HCT116 (cell line): ENCODE measurements around the gene GNAT2. TPM values are rescaled to one million over a fixed set of nuclear protein-coding genes. Genes with fewer than 3 reads are reported as not detected.

Source experiments
- ATAC-seq: fragments of 200-7000 bp; cut with Tn5 transposase; 2 replicates; pipeline ENCODE4 v1.9.1; 2020; ENCODE audit warnings: mild to moderate bottlenecking, moderate library complexity
- BruUV-seq: library from RNA; stranded (reverse); fragments of 400-500 nt; replicated peaks from 2 replicates; lab custom pipeline; 2021; lab: Mats Ljungman, UMichigan
- CTCF ChIA-PET: fragments of 300-600 bp; sonication (Branson Sonifier 250); formaldehyde crosslinking; loops from one replicate; lab custom pipeline; 2021; ENCODE audit warnings: antibody characterized with exemption; lab: Charles Lee
- POLR2A ChIA-PET: fragments of 300-600, 350-600 bp; sonication (Branson Sonifier 250); formaldehyde crosslinking; loops from one replicate; lab custom pipeline; 2021; ENCODE audit warnings: antibody characterized with exemption; lab: Charles Lee
- RAD21 ChIA-PET, 2 experiments: fragments of 300-600 bp; sonication (Branson Sonifier 250); formaldehyde crosslinking; loops; one replicate each; lab custom pipeline; 2023; ENCODE audit warnings: low total read pairs in 2 of 2; ENCODE audit not compliant: uncharacterized antibody in 2 of 2, unreplicated experiment in 2 of 2, low non-redundant PET in 1 of 2; lab: Charles Lee
- DNase-seq: peaks from one replicate; pipeline ENCODE4 v3.0.0-alpha.2; 2010; ENCODE audit warnings: low read depth, low spot score
- H2AFZ ChIP-seq: fragments of 200-600 bp; shearing (Covaris generic), sonication (generic); 2 replicates; pipeline ENCODE4 v1.6.1; 2017; ENCODE audit warnings: low read depth, mixed run types, mixed read lengths, antibody characterized with exemption, low read length; ENCODE audit not compliant: poor library complexity, severe bottlenecking
- H3K27ac ChIP-seq: 2 replicates; pipeline ENCODE4 v1.5.1; 2012; ENCODE audit warnings: low read depth, low read length
- H3K27me3 ChIP-seq: fragments of 200-600 bp; sonication (generic); 2 replicates; pipeline ENCODE4 v1.6.1; 2016; ENCODE audit warnings: mixed run types, low read length, mixed read lengths; ENCODE audit not compliant: insufficient read depth
- H3K36me3 ChIP-seq, 2 experiments: fragments of 200-500 bp in 1 of 2; fragments of 200-600 bp in 1 of 2; sonication (Bioruptor generic) in 1 of 2; sonication (generic) in 1 of 2; 2 replicates each; pipeline versions ENCODE4 v1.5.1 to v1.6.1; 2014 to 2016; ENCODE audit warnings: low read length in 2 of 2, inconsistent platforms in 1 of 2, mixed read lengths in 1 of 2, mixed run types in 1 of 2; ENCODE audit not compliant: insufficient read depth in 2 of 2, control insufficient read depth in 1 of 2
- H3K4me1 ChIP-seq, 2 experiments: fragments of 200-600 bp in 1 of 2; sonication (generic) in 1 of 2; 2 replicates each; pipeline versions ENCODE4 v1.5.1 to v1.6.1; 2012 to 2017; ENCODE audit warnings: low read length in 2 of 2, inconsistent platforms in 1 of 2, mild to moderate bottlenecking in 1 of 2, mixed read lengths in 1 of 2, mixed run types in 1 of 2, moderate library complexity in 1 of 2; ENCODE audit not compliant: insufficient read depth in 2 of 2, control insufficient read depth in 1 of 2
- H3K4me2 ChIP-seq: fragments of 200-600 bp; sonication (generic); 2 replicates; pipeline ENCODE4 v1.6.1; 2017; ENCODE audit warnings: mixed run types, low read length, mixed read lengths
- H3K4me3 ChIP-seq, 2 experiments: fragments of 200-600 bp in 1 of 2; sonication (generic) in 1 of 2; replicated peaks in 1 of 2; 2 replicates each; pipeline ENCODE4 v1.5.1; 2011 to 2016; ENCODE audit warnings: low read length in 2 of 2, control low read depth in 1 of 2, low read depth in 1 of 2, mild to moderate bottlenecking in 1 of 2, mixed read lengths in 1 of 2, mixed run types in 1 of 2
- H3K79me2 ChIP-seq: fragments of 200-600 bp; sonication (generic); 2 replicates; pipeline ENCODE4 v1.6.1; 2017; ENCODE audit warnings: mild to moderate bottlenecking, mixed run types, low read length, moderate library complexity, mixed read lengths; ENCODE audit not compliant: insufficient read depth
- H3K9ac ChIP-seq: fragments of 200-600 bp; sonication (generic); 2 replicates; pipeline ENCODE4 v1.6.1; 2016; ENCODE audit warnings: low read length, mixed read lengths
- H3K9me2 ChIP-seq: fragments of 200-600 bp; sonication (generic), shearing (Covaris generic); 2 replicates; pipeline ENCODE4 v1.6.1; 2017; ENCODE audit warnings: mixed run types, mild to moderate bottlenecking, moderate library complexity; ENCODE audit not compliant: insufficient read depth
- H3K9me3 ChIP-seq, 2 experiments: fragments of 200-500 bp in 1 of 2; fragments of 200-600 bp in 1 of 2; sonication (Bioruptor generic) in 1 of 2; sonication (generic) in 1 of 2; 2 replicates each; pipeline ENCODE4 v1.6.1; 2014 to 2017; ENCODE audit warnings: low read length in 2 of 2, mixed read lengths in 2 of 2, inconsistent platforms in 1 of 2, low read depth in 1 of 2, mild to moderate bottlenecking in 1 of 2, mixed run types in 1 of 2, moderate library complexity in 1 of 2; ENCODE audit not compliant: control insufficient read depth in 1 of 2, insufficient read depth in 1 of 2
- H4K20me1 ChIP-seq: fragments of 200-600 bp; sonication (generic), shearing (Covaris generic); 2 replicates; pipeline ENCODE4 v1.6.1; 2017; ENCODE audit warnings: mixed run types, mild to moderate bottlenecking, moderate library complexity; ENCODE audit not compliant: insufficient read depth
- CBX3 ChIP-seq: IDR thresholded peaks from 2 replicates; pipeline ENCODE4 v1.6.1; 2012; ENCODE audit warnings: low read depth
- CEBPB ChIP-seq: IDR thresholded peaks from 2 replicates; pipeline ENCODE4 v1.6.1; 2012; ENCODE audit warnings: low read depth
- ELF1 ChIP-seq: IDR thresholded peaks from 2 replicates; pipeline ENCODE4 v1.6.1; 2012; ENCODE audit warnings: low read depth, borderline replicate concordance
- EZH2phosphoT487 ChIP-seq: fragments of 200-600 bp; IDR thresholded peaks from 2 replicates; pipeline ENCODE4 v1.6.1; 2018; ENCODE audit warnings: antibody characterized with exemption, borderline replicate concordance
- FOSL1 ChIP-seq: IDR thresholded peaks from 2 replicates; pipeline ENCODE4 v1.6.1; 2012; ENCODE audit warnings: low read depth
- JUND ChIP-seq: IDR thresholded peaks from 2 replicates; pipeline ENCODE4 v1.6.1; 2012
- POLR2A ChIP-seq: IDR thresholded peaks from 2 replicates; pipeline ENCODE4 v1.7.0; 2011; ENCODE audit warnings: borderline replicate concordance; ENCODE audit not compliant: insufficient read depth, insufficient read length; ENCODE audit errors: extremely low read depth
- SIN3A ChIP-seq: IDR thresholded peaks from 2 replicates; pipeline ENCODE4 v1.6.1; 2012; ENCODE audit warnings: low read depth
- SRF ChIP-seq: IDR thresholded peaks from 2 replicates; pipeline ENCODE4 v1.6.1; 2012; ENCODE audit warnings: low read depth
- TCF7L2 ChIP-seq: IDR thresholded peaks from 2 replicates; pipeline ENCODE4 v1.7.0; 2011; ENCODE audit warnings: borderline replicate concordance, inconsistent platforms; ENCODE audit not compliant: insufficient read depth, insufficient read length; ENCODE audit errors: extremely low read depth
- ZFX ChIP-seq: fragments of 450-650 bp; IDR thresholded peaks from 2 replicates; pipeline ENCODE4 v1.6.1; 2017
- intact Hi-C: fragments of 100-400 bp; cut with micrococcal nuclease; formaldehyde crosslinking; loops from 2 replicates; pipeline ENCODE4 v1.10.0; 2022
- total RNA-seq: library from RNA; stranded (reverse); gene quantifications from one replicate; pipeline ENCODE4 v1.2.1, GENCODE V29; 2021; ENCODE audit not compliant: unreplicated experiment
- TF ChIP-seq, protein P1 (sequence below): IDR thresholded peaks from 2 replicates; pipeline ENCODE4 v1.6.1; 2012; ENCODE audit warnings: low read depth
- TF ChIP-seq, protein P2 (sequence below), 3 experiments: fragments of 200-600 bp in 1 of 3; sonication (generic) in 1 of 3; IDR thresholded peaks in 2 of 3; conservative IDR thresholded peaks in 1 of 3; 2 replicates each; pipeline ENCODE4 v1.5.1; 2012 to 2017; ENCODE audit warnings: low read depth in 2 of 3, low read length in 2 of 3, antibody characterized with exemption in 1 of 3, borderline replicate concordance in 1 of 3, control low read depth in 1 of 3, mild to moderate bottlenecking in 1 of 3, mixed read lengths in 1 of 3, mixed run types in 1 of 3, moderate library complexity in 1 of 3; ENCODE audit not compliant: insufficient read depth in 1 of 3
- TF ChIP-seq, protein P3 (sequence below): IDR thresholded peaks from 2 replicates; pipeline ENCODE4 v1.6.1; 2011; ENCODE audit warnings: mild to moderate bottlenecking, low read length, moderate library complexity; ENCODE audit not compliant: insufficient replicate concordance; ENCODE audit errors: extremely low read depth

GNAT2 gene
- total RNA-seq, 1 experiment from 2014 or later, result 0.76 TPM

DNA sequence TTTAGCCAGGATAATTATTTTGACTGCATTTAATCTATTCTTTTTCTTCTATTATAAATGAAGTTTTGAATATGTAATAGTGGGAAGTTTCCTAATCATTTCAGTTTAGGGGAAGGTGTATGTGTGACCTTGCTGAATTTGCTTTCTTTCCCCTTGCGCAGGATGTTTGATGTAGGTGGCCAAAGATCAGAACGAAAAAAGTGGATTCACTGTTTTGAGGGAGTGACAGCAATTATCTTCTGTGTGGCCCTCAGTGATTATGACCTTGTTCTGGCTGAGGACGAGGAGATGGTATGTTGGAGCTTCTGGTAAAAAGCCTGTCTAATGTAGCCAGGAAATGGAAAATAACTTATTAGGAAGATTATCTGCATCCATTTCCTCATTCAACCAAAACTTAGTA lies 33.4 kb downstream of the GNAT2 start:
- H3K4me1 ChIP-seq, result no peaks in the 10 kb centered on the region
- CTCF ChIA-PET, result no interaction called here
- POLR2A ChIA-PET, result no interaction called here
- no peak for TF ChIP-seq ZFX
- TF ChIP-seq JUND, result no peak
- TF ChIP-seq SIN3A, result no peak
- TF ChIP-seq, protein P1, sequence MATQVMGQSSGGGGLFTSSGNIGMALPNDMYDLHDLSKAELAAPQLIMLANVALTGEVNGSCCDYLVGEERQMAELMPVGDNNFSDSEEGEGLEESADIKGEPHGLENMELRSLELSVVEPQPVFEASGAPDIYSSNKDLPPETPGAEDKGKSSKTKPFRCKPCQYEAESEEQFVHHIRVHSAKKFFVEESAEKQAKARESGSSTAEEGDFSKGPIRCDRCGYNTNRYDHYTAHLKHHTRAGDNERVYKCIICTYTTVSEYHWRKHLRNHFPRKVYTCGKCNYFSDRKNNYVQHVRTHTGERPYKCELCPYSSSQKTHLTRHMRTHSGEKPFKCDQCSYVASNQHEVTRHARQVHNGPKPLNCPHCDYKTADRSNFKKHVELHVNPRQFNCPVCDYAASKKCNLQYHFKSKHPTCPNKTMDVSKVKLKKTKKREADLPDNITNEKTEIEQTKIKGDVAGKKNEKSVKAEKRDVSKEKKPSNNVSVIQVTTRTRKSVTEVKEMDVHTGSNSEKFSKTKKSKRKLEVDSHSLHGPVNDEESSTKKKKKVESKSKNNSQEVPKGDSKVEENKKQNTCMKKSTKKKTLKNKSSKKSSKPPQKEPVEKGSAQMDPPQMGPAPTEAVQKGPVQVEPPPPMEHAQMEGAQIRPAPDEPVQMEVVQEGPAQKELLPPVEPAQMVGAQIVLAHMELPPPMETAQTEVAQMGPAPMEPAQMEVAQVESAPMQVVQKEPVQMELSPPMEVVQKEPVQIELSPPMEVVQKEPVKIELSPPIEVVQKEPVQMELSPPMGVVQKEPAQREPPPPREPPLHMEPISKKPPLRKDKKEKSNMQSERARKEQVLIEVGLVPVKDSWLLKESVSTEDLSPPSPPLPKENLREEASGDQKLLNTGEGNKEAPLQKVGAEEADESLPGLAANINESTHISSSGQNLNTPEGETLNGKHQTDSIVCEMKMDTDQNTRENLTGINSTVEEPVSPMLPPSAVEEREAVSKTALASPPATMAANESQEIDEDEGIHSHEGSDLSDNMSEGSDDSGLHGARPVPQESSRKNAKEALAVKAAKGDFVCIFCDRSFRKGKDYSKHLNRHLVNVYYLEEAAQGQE, result no peak
- no peak for TF ChIP-seq CBX3
- TF ChIP-seq, protein P2, sequence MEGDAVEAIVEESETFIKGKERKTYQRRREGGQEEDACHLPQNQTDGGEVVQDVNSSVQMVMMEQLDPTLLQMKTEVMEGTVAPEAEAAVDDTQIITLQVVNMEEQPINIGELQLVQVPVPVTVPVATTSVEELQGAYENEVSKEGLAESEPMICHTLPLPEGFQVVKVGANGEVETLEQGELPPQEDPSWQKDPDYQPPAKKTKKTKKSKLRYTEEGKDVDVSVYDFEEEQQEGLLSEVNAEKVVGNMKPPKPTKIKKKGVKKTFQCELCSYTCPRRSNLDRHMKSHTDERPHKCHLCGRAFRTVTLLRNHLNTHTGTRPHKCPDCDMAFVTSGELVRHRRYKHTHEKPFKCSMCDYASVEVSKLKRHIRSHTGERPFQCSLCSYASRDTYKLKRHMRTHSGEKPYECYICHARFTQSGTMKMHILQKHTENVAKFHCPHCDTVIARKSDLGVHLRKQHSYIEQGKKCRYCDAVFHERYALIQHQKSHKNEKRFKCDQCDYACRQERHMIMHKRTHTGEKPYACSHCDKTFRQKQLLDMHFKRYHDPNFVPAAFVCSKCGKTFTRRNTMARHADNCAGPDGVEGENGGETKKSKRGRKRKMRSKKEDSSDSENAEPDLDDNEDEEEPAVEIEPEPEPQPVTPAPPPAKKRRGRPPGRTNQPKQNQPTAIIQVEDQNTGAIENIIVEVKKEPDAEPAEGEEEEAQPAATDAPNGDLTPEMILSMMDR (IDR thresholded peaks at IDR 0.05 in 2 of 3, conservative IDR thresholded peaks at IDR 0.05 in 1 of 3; ENCODE audit: borderline replicate concordance in 1 of 3, insufficient read depth in 1 of 3, low read depth in 2 of 3, low read length in 2 of 3), result no peak
- no peak for TF ChIP-seq ELF1
- no peak for TF ChIP-seq EZH2phosphoT487
- no peak for TF ChIP-seq FOSL1
- no peak for TF ChIP-seq POLR2A
- TF ChIP-seq TCF7L2, result no peak
- TF ChIP-seq, protein P3, sequence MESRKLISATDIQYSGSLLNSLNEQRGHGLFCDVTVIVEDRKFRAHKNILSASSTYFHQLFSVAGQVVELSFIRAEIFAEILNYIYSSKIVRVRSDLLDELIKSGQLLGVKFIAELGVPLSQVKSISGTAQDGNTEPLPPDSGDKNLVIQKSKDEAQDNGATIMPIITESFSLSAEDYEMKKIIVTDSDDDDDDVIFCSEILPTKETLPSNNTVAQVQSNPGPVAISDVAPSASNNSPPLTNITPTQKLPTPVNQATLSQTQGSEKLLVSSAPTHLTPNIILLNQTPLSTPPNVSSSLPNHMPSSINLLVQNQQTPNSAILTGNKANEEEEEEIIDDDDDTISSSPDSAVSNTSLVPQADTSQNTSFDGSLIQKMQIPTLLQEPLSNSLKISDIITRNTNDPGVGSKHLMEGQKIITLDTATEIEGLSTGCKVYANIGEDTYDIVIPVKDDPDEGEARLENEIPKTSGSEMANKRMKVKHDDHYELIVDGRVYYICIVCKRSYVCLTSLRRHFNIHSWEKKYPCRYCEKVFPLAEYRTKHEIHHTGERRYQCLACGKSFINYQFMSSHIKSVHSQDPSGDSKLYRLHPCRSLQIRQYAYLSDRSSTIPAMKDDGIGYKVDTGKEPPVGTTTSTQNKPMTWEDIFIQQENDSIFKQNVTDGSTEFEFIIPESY, result no peak
- no peak for TF ChIP-seq CEBPB
- no peak for TF ChIP-seq SRF
- H3K4me3 ChIP-seq, result no peak overlapping the region
- no peaks in the 10 kb centered on the region for H3K9me3 ChIP-seq
- no TSS peak for BruUV-seq
- H3K4me2 ChIP-seq, result no peak overlapping the region
- H2AFZ ChIP-seq, result no peak overlapping the region
- H3K36me3 ChIP-seq, result peaks cover 24 to 34% of the 10 kb centered on the region in 2 experiments
- H3K9ac ChIP-seq, result no peak overlapping the region
- RAD21 ChIA-PET, result no interaction called here
- H3K27ac ChIP-seq, result no peak overlapping the region
- H4K20me1 ChIP-seq, result no peaks in the 10 kb centered on the region
- peaks cover 4% of the 10 kb centered on the region; the same call in 1 of the 2 replicates for H3K79me2 ChIP-seq
- no peaks in the 10 kb centered on the region for H3K9me2 ChIP-seq
- no peak for ATAC-seq
- H3K27me3 ChIP-seq, result no peaks in the 10 kb centered on the region
- intact Hi-C loops, result no loop called here
- no peak for DNase-seq
